CD4-positive, alpha-beta T cell treated with Interleukin-12 subunit alpha and Interleukin-12 subunit beta, for 1 hour (primary cell): ENCODE results near the gene CFL1.

ENCODE experiments used
- DNase-seq: peaks from one replicate; pipeline ENCODE4 v3.0.0-alpha.2; 2020

Gene CFL1

GRCh38 chr11:65869643-65870306, 11.8 kb upstream of the CFL1 start:
- no peak for DNase-seq

- no peak for DNase-seq
These were observed 10.9 kb upstream of the CFL1 start for GRCh38 chr11:65868907-65869306.

GRCh38 chr11:65868076-65868667, 10.2 kb upstream of the CFL1 start:
- peak; percentile 45 for DNase-seq

GRCh38 chr11:65867284-65868071, 9.5 kb upstream of the CFL1 start:
- no peak for DNase-seq

- no peak for DNase-seq
These were observed 8.7 kb upstream of the CFL1 start for GRCh38 chr11:65866509-65867283.

GRCh38 chr11:65865550-65866172, 7.7 kb upstream of the CFL1 start:
- no peak for DNase-seq

- DNase-seq: no peak
These were observed 6.9 kb upstream of the CFL1 start for GRCh38 chr11:65864706-65865471.

GRCh38 chr11:65863889-65864705, 6.1 kb upstream of the CFL1 start:
- no peak for DNase-seq

GRCh38 chr11:65862941-65863888, 5.2 kb upstream of the CFL1 start:
- DNase-seq: no peak

GRCh38 chr11:65862191-65862735, 4.3 kb upstream of the CFL1 start:
- no peak for DNase-seq

- no peak for DNase-seq
These were observed 3.7 kb upstream of the CFL1 start for GRCh38 chr11:65861533-65862183.

- DNase-seq: no peak
These were observed 3.2 kb upstream of the CFL1 start for GRCh38 chr11:65861165-65861505.

GRCh38 chr11:65860278-65861164, 2.5 kb upstream of the CFL1 start, which contains the start of gene MUS81:
Gene MUS81 (plus strand): TSS chr11:65860433. CDS start chr11:65860754, 321 bp downstream.
- DNase-seq: peak; percentile 97

GRCh38 chr11:65859812-65860277, 1.9 kb upstream of the CFL1 start:
- DNase-seq: no peak

GRCh38 chr11:65859095-65859811, 1.3 kb upstream of the CFL1 start:
- DNase-seq: peak; percentile 97

GRCh38 chr11:65858681-65859087, 704 bp upstream of the CFL1 start:
- DNase-seq: peak; percentile 31

GRCh38 chr11:65857500-65857852, 504 bp downstream of the CFL1 start:
- peak; percentile 62 for DNase-seq
